H54 (cell line): ENCODE data around the gene DCP1A.

Source experiments
- DNase-seq: peaks from one replicate; pipeline ENCODE4 v3.0.0; 2011; ENCODE audit warnings: low spot score, mixed read lengths; ENCODE audit not compliant: insufficient read length
- FAIRE-seq: peaks from 3 replicates; lab custom pipeline; 2011; peaks lifted over from hg19 to GRCh38; lab: Jason Lieb, UNC
- POLR2A ChIP-seq: IDR thresholded peaks from 2 replicates; pipeline ENCODE4 v1.6.1; 2011; ENCODE audit warnings: low read depth, mild to moderate bottlenecking, low read length

The DCP1A gene

DNA sequence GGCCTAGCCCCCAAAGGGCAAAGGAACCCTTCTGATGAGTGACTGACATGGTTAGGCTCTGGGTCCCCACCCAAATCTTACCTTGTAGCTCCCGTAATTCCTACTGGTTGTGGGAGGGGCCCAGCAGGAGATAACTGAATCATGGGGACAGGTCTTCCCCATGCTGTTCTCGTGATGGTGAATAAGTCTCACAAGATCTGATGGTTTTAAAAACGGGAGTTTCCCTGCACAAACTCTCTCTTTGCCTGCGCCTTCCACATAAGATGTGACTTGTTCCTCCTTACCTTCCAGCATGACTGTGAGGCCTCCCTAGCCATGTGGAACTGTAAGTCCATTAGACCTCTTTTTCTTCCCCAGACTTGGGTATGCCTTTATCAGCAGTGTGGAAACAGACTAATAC is 108.5 kb downstream of the DCP1A start:
- no peak for DNase-seq
- TF ChIP-seq POLR2A, result no peak
- no peak for FAIRE-seq

- peak; percentile 81 for DNase-seq
- FAIRE-seq, result peak; percentile 86
- TF ChIP-seq POLR2A, result peak; percentile 33; the same call in 1 of the 2 replicates
Measured at GRCh38 chr3:53238051-53238850, 109.1 kb downstream of the DCP1A start.

- DNase-seq, result peak; percentile 86
- peak; percentile 55 for FAIRE-seq
- TF ChIP-seq POLR2A, result no peak
Measured at GRCh38 chr3:53236112-53236841, 111.1 kb downstream of the DCP1A start.

DNA sequence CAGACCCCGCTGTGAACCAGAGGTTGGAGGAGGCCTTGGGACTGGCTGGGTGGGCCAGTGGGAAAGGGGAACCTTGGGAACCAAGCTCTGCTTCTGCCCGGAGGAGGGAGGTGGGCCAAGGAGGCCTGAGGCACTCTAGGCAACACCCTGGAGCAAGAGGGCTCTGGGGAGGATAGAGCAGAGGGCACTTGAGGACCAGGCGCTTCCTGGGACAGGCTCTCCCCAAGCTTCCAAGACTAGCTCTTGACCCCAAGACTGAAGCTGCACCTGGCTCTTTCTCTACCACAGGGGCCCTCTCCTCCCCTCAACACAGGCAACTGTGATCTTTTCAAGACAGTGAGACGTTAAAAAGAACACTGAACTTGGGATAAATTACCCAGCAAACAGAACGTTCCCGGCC is 111.8 kb downstream of the DCP1A start:
- FAIRE-seq (no peak), DNase-seq (no peak)
- TF ChIP-seq POLR2A, result no peak

- DNase-seq (no peak), FAIRE-seq (no peak)
- TF ChIP-seq POLR2A, result no peak
Measured at GRCh38 chr3:53234841-53235232, 112.5 kb downstream of the DCP1A start.

GRCh38 chr3:53234130-53234840 is 113.1 kb downstream of the DCP1A start:
- no peak for DNase-seq
- no peak for FAIRE-seq
- TF ChIP-seq POLR2A, result no peak
